NCI-H82 (cell line): Measurements from ENCODE around the gene DPM3.
"Not testable (repeated sequence)": the region's sequence is repeated elsewhere in the genome, so short reads cannot be mapped to it uniquely, and the experiment has no call there.

Experiments
- DNase-seq: peaks from one replicate; lab custom pipeline; 2025; lab: John Stamatoyannopoulos, UW

DPM3 gene

GRCh38 chr1:155125511-155125945, 14.8 kb downstream of the DPM3 start:
- no peak for DNase-seq

- DNase-seq: no peak
Observed at GRCh38 chr1:155124503-155125463, 15.5 kb downstream of the DPM3 start.

GRCh38 chr1:155123801-155124200, 16.5 kb downstream of the DPM3 start:
- no peak for DNase-seq

DNA sequence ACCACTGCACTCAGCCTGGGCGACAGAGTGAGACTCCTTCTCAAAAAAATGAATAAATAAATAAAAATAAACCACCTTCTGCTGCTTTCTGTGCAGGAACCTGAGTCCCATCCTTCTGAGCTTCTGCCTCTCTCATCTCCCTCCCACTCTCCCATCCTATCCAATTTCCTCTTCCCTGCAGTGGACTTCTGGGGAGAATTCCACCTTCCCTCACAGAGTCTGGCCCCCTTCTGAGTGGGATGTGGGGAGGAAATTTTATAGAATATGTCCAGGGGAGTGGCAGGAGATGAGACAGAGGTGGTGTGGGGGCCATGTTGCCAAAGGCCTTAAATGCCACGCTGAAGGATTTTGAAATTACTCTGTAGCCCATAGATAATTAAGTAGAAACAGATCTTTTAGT, 18.0 kb downstream of the DPM3 start:
- DNase-seq: no peak

DNA sequence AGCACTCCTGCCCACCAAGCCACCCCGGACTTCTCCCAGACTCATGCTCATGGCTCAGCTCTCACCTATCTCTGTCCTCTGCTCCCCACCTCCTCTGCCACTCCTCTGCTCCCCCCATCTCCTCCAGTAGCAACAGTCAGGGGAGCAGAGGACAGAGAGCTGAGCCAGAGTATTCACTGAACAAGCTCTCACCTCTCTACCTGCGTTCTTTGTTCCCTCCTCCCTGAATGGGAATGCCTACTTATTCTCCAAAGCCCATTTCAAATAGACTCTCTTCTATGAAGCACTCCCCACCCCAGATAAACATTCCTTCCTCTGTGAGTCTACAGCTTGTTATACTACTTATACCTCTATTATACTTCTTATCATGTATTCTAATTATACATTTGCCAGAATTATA, 19.1 kb downstream of the DPM3 start:
- DNase-seq: no peak

DNA sequence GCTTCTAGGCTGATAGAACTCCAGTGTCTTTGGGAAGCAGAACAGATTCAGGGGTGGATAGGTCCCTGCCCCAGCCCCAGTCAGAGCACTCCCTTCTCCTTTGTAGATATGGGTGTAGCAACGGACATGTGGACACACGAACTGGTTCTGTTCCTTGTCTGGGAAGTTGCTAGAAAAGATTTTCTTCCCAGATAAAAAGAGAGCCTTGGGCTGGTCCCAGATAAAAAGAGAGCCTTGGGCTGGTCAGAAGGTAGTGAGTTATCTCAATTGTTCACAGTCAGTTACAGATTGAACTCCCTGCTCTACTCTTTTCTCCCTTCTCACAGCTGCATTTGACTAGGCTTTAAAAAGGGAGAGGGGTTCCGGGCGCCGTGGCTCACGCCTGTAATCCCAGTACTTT, 20.1 kb downstream of the DPM3 start:
- no peak for DNase-seq

DNA sequence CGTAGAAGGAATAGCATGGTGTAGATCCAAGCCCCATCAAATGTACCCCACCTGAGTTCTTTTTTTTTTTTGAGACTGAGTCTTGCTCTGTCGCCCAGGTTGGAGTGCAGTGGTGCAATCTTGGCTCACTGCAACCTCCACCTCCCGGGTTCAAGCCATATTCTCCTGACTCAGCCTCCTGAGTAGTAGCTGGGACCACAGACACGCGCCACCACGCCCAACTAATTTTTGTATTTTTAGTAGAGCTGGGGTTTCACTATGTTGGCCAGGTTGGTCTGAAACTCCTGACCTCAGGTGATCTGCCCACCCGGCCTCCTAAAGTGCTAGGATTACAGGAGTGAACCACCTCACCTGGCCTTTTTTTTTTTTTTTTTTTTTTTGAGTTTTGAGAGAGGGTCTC, 22.2 kb downstream of the DPM3 start:
- DNase-seq: not testable (repeated sequence)

DNA sequence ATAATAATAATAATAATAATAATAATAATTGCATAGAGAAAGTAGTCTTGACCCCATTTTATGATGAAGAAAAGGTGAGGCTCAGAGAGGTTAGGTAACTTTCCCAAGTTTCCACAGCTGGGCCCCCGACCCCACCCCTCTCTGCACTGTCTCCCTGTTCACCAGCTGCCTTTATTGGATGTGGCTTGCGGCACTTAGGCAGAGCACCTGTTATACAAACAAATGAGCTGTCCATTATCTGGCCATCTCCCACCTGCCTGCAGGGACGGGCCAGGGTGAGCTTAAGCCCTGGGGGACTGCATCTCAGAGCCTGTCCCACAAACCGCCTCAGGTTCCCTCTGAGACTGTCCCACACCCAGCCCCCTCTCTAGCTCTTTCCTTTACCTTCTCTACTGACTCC, 22.7 kb downstream of the DPM3 start:
- DNase-seq: no peak

DNA sequence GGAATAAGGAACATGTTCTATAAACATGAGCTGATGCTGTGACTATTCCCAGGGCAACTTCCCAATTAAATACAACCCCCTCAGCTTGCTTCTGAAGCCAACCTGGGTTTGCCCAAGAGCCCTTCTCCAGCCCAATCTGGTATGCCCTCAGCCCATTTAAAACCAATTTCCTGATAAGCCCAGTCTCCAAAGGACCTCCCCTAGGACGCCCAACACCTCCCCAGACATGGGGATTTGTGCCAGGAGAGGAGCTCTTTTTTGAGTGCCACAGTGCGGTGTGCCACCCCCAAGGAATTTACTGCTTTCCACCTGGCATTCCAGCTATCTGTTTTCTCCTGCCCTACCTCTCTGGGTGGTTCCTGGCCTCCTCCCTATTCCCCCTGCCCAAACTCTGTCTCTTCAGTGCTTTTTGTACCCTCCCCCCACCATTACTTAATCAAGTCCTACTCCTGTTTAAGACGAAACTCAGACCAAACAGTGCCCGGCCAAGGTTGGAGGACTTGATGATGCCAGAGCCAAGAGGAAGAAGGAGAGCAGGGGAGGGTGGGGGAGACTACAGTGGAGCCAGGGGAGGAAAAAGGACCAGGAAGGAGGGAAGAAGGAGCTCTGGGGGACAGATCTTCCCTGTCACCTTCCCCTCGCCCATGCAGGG, 24.1 kb downstream of the DPM3 start:
- no peak for DNase-seq

DNA sequence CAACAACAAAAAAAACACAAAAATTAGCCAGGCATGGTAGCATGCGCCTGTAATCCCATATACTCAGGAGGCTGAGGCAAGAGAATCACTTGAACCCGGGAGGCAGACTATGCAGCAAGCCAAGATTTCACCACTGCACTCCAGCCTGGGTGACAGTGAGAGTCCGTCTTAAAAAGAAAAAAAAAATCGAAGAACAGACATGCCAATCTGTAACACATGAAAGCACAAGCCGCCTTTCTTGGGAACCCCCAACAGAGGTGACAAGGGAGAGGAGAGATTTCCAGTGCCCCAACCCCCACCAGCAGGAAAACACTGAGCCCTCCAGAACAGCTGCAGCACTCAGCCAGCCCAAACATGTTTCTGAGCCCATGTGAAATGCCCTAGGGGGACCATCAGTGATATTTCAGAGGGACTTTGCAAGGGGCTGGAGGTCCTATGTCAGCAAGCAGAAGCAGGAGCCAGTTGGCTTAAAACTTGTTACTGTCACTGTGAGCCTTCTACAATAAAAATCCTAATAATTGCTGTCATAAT, 26.8 kb downstream of the DPM3 start:
- no peak for DNase-seq

GRCh38 chr1:155110826-155111225, 29.5 kb downstream of the DPM3 start:
- no peak for DNase-seq

DNA sequence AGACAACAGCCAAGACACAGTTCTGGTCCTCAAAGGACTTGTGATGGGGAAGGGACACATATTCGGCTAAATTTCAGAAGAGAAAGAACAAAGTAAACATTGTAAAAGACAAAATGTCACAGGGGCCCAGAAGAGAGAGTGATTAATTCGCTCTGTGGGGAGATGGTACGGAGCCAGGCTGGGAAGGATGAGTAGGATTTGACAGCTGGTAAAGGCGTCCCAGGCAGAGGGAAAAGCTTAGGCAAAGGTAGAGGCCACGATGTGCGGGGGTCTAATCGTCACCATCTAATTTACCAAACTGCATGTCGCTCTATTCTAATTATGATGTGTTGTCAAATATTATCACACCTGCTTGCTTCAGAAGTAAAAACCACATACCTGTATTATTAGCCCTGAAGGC, 29.9 kb downstream of the DPM3 start:
- DNase-seq: peak; percentile 77

DNA sequence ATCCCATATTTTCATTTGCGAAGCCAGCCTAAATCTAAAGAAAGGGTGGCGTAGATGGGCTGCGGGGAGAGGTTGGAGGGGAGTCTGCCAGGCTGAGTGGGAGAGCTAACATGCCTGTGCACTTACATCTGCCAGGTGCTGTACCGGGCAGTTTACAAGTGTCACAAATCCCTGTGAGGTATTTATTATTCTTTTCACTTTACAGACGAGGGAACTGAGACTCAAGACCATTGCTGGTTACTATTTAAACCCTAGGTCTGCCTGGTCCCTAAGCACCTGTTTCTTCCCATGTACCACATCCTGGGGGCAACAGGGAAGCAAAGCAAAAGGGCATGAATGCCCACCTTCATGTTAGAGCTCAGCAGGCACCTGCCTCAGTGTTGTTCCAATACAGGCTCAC, 32.0 kb downstream of the DPM3 start:
- no peak for DNase-seq

- no peak for DNase-seq
Observed at GRCh38 chr1:155107309-155108264, 32.7 kb downstream of the DPM3 start.

DNA sequence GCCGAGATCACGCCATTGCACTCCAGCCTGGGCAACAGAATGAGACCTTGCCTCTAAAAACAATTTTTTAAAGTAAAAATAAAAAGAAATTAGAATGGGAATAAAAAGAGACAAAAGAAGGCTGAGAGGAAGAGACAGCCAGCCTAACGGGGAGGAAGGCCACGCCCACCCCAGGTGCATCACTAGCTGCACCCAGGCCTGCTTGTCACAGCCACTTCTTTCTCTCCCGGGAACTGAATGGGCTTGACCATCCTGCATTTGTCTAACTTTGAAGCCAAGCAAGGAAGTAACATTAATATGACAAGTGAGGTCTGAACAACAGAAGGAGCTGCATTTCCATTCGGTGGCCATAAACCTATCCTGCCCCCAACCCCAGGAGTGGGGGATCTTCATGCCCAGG, 33.5 kb downstream of the DPM3 start:
- DNase-seq: no peak

- DNase-seq: no peak
Observed at GRCh38 chr1:155105604-155106011, 34.7 kb downstream of the DPM3 start.

DNA sequence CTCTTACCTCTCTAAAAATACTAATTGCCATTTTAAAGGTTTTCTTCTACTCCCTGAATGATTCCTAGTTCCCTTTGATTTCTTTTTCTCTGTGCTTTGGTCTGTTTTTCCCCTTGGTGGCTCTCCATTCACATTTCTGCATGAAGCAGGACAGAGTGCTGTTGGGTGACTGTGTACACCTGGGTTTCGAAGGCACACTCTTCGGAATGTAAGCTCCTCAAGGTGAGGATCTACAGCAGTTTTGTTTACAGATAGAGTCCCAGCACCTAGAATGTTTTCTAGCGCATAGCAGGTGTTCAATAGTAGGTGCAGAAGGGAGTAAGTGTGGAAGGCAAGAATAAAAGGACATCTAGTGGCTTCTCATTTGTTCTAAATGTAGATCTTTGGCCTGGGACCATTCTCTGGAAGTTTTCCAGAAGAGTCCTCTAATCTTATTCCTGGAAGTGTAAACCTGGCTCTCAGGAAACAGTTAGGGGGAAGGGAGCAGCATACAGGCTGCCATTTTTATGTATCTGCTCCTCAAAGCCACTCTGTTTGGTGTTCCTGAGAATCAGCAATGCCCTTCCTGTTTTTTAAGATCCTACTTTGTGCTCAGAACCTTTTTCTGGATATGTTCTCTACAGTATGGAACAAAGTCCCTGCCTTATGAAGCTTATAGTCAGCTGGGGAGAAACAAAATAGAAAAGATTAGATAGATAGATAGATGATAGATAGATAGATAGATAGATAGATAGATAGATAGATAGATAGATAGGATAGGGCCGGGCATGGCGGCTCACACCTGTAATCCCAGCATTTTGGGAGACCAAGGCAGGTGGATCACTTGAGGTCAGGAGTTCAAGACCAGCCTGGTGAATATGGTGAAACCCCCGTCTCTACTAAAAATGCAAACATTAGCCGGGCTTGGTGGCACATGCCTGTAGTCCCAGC, 35.5 kb downstream of the DPM3 start:
- DNase-seq: no peak

DNA sequence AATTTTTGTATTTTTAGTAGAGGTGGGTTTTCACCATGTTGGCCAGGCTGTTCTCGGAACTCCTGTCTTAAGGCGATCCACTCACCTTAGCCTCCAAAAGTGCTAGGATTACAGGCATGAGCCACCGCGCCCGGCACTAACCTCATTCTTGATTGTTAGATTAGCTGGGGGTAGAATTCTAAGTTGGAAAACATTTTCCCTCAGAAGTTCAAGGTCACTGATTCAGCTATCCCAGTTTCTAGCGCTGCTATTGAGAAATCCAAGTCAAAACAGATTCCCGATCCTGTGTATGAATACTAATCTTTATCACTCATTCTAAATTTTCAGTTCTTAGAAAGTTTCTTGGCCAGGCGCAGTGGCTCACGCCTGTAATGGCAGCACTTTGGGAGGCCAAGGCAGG, 37.0 kb downstream of the DPM3 start:
- DNase-seq: no peak

DNA sequence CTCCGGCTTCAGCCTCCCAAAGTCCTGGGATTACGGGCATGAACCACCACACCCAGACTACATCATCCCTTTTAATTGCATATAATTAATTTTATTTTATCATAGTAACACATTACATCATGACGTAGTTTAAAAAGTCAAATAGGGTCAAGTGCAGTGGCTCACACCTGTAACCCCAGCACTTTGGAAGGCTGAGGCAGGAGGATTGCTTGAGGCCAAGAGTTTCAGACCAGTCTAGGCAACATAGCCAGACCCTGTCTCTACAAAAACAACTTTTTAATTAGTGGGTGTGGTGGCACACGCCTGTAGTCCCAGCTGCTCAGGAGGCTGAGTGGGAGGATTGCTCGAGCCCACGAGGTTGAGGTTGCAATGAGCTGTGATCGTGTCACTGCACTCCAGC, 41.0 kb downstream of the DPM3 start:
- no peak for DNase-seq

- no peak for DNase-seq
Observed at GRCh38 chr1:155094622-155094948, 45.7 kb downstream of the DPM3 start.
